H1 (cell line): ENCODE measurements around the gene TMEM273. TPM values are rescaled to one million over a fixed set of nuclear protein-coding genes. Genes with fewer than 3 reads are reported as not detected.

ENCODE experiments used
- polyA plus RNA-seq, 7 experiments: library from polyadenylated mRNA; depleted of rRNA in 3 of 7; stranded (reverse) in 5 of 7; unstranded in 2 of 7; fragments of >200 nt in 5 of 7; fragments of 200-250 nt in 2 of 7; gene quantifications; 1 replicate in 5 of 7; 2 replicates in 1 of 7; 4 replicates in 1 of 7; pipeline versions ENCODE4 v1.2.1 to v1.2.3, GENCODE V29; 2011 to 2013; ENCODE audit warnings: missing spikeins in 2 of 7, mixed read lengths in 2 of 7
- total RNA-seq: library from RNA; stranded (reverse); fragmentation: NEBNext Ultra II Directional; extraction: Animal tissue kit (Norgen Biotek cat#: 25700); gene quantifications from 2 replicates; pipeline ENCODE4 v1.2.1, GENCODE V29; 2021
- TF ChIP-seq, protein P1 (sequence below): fragments of 300-600 bp; sonication (generic); IDR thresholded peaks from 2 replicates; pipeline ENCODE4 v1.7.1; 2012; ENCODE audit warnings: low read length, moderate library complexity, mild to moderate bottlenecking, inconsistent platforms; ENCODE audit not compliant: insufficient replicate concordance

TMEM273 gene
- total and polyA plus RNA-seq, 2 of the 8 experiments (the other 6 are each of a cell fraction or from before 2014, with no cell fraction given): not detected

DNA sequence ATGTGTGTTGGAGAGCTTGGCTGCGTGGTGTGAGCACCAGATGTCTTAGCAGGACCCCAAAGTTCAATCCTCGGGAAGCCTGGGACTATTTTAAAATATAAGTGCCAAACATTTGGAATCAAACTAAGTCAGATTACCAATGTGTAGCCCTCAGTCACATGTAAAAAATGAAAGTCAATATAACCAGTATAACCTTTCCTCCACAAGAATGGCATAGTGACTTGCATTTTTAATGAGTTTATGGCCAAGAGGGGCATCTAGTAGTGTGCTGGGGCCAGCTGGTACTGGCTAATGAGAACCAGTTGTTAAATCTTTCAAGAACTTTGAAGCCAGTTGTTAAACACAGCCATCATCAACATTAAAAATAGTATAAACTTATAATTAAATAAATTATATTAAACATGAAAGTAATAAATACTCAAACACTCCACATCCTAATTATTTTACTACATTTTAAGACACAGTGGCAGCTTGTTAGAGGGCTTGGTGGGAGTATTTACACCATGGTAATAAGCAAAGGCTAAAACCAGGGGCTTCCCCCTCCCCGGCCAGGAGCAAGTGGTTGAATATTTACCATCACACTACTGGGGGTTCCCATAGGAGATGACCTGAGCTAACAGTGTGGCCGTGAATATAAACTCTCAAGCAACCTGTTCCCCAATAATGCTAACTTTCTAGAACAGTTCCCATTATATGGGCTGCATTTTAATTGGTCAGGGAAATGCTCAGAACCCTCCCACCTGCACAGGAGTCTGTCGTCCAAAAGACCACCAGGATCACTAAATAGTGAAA lies 46.5 kb downstream of the TMEM273 start (continued):
- TF ChIP-seq, protein P1, sequence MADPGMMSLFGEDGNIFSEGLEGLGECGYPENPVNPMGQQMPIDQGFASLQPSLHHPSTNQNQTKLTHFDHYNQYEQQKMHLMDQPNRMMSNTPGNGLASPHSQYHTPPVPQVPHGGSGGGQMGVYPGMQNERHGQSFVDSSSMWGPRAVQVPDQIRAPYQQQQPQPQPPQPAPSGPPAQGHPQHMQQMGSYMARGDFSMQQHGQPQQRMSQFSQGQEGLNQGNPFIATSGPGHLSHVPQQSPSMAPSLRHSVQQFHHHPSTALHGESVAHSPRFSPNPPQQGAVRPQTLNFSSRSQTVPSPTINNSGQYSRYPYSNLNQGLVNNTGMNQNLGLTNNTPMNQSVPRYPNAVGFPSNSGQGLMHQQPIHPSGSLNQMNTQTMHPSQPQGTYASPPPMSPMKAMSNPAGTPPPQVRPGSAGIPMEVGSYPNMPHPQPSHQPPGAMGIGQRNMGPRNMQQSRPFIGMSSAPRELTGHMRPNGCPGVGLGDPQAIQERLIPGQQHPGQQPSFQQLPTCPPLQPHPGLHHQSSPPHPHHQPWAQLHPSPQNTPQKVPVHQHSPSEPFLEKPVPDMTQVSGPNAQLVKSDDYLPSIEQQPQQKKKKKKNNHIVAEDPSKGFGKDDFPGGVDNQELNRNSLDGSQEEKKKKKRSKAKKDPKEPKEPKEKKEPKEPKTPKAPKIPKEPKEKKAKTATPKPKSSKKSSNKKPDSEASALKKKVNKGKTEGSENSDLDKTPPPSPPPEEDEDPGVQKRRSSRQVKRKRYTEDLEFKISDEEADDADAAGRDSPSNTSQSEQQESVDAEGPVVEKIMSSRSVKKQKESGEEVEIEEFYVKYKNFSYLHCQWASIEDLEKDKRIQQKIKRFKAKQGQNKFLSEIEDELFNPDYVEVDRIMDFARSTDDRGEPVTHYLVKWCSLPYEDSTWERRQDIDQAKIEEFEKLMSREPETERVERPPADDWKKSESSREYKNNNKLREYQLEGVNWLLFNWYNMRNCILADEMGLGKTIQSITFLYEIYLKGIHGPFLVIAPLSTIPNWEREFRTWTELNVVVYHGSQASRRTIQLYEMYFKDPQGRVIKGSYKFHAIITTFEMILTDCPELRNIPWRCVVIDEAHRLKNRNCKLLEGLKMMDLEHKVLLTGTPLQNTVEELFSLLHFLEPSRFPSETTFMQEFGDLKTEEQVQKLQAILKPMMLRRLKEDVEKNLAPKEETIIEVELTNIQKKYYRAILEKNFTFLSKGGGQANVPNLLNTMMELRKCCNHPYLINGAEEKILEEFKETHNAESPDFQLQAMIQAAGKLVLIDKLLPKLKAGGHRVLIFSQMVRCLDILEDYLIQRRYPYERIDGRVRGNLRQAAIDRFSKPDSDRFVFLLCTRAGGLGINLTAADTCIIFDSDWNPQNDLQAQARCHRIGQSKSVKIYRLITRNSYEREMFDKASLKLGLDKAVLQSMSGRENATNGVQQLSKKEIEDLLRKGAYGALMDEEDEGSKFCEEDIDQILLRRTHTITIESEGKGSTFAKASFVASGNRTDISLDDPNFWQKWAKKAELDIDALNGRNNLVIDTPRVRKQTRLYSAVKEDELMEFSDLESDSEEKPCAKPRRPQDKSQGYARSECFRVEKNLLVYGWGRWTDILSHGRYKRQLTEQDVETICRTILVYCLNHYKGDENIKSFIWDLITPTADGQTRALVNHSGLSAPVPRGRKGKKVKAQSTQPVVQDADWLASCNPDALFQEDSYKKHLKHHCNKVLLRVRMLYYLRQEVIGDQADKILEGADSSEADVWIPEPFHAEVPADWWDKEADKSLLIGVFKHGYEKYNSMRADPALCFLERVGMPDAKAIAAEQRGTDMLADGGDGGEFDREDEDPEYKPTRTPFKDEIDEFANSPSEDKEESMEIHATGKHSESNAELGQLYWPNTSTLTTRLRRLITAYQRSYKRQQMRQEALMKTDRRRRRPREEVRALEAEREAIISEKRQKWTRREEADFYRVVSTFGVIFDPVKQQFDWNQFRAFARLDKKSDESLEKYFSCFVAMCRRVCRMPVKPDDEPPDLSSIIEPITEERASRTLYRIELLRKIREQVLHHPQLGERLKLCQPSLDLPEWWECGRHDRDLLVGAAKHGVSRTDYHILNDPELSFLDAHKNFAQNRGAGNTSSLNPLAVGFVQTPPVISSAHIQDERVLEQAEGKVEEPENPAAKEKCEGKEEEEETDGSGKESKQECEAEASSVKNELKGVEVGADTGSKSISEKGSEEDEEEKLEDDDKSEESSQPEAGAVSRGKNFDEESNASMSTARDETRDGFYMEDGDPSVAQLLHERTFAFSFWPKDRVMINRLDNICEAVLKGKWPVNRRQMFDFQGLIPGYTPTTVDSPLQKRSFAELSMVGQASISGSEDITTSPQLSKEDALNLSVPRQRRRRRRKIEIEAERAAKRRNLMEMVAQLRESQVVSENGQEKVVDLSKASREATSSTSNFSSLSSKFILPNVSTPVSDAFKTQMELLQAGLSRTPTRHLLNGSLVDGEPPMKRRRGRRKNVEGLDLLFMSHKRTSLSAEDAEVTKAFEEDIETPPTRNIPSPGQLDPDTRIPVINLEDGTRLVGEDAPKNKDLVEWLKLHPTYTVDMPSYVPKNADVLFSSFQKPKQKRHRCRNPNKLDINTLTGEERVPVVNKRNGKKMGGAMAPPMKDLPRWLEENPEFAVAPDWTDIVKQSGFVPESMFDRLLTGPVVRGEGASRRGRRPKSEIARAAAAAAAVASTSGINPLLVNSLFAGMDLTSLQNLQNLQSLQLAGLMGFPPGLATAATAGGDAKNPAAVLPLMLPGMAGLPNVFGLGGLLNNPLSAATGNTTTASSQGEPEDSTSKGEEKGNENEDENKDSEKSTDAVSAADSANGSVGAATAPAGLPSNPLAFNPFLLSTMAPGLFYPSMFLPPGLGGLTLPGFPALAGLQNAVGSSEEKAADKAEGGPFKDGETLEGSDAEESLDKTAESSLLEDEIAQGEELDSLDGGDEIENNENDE: no peak
